WTC11 (cell line): ENCODE results near the gene TOM1L2. TPM values are rescaled to one million over a fixed set of nuclear protein-coding genes. Genes with fewer than 3 reads are reported as not detected.
A peak's percentile ranks its signal among the peaks of the same experiment; 100 is the strongest.

Source experiments
- ATAC-seq: fragments of 200-7000 bp; cut with Tn5 transposase; 2 replicates; pipeline ENCODE4 v1.10.0; 2021; ENCODE audit warnings: mild to moderate bottlenecking, moderate library complexity
- CTCF ChIA-PET: fragments of 300-600 bp; sonication (Branson Sonifier 250); formaldehyde crosslinking; loops from one replicate; lab custom pipeline; 2021; ENCODE audit warnings: antibody characterized with exemption; lab: Charles Lee
- POLR2A ChIA-PET: fragments of 350-600 bp; sonication (Branson Sonifier 250); formaldehyde crosslinking; loops from one replicate; lab custom pipeline; 2021; ENCODE audit warnings: antibody characterized with exemption; lab: Charles Lee
- DNase-seq: peaks from one replicate; pipeline ENCODE4 v3.0.0; 2021; ENCODE audit warnings: low spot score
- H3K27ac Mint-ChIP-seq: 2 replicates; pipeline ENCODE4 v1.8.0; 2021; ENCODE audit warnings: mixed read lengths
- H3K27me3 Mint-ChIP-seq: 2 replicates; pipeline ENCODE4 v1.8.0; 2021; ENCODE audit warnings: low read depth, mild to moderate bottlenecking, moderate library complexity, mixed read lengths
- H3K36me3 Mint-ChIP-seq: 2 replicates; pipeline ENCODE4 v1.8.0; 2021; ENCODE audit warnings: mixed read lengths
- H3K4me1 Mint-ChIP-seq: 2 replicates; pipeline ENCODE4 v1.8.0; 2022; ENCODE audit warnings: mixed read lengths
- H3K4me3 Mint-ChIP-seq: 2 replicates; pipeline ENCODE4 v1.8.0; 2021; ENCODE audit warnings: mild to moderate bottlenecking, moderate library complexity, mixed read lengths
- H3K9me3 Mint-ChIP-seq: 2 replicates; pipeline ENCODE4 v1.8.0; 2021; ENCODE audit warnings: mixed read lengths
- ATF6 ChIP-seq: sonication (generic); formaldehyde crosslinking; IDR thresholded peaks from 2 replicates; pipeline ENCODE4 v1.8.1; 2023; ENCODE audit warnings: mild to moderate bottlenecking, missing genetic modification reagents
- CBFB ChIP-seq: sonication (generic); formaldehyde crosslinking; IDR thresholded peaks from 2 replicates; pipeline ENCODE4 v1.8.1; 2022; ENCODE audit warnings: mild to moderate bottlenecking, low read depth, missing genetic modification reagents
- CREB1 ChIP-seq: sonication (generic); formaldehyde crosslinking; IDR thresholded peaks from 2 replicates; pipeline ENCODE4 v1.8.0; 2023; ENCODE audit warnings: mild to moderate bottlenecking, missing genetic modification reagents
- CTCF ChIP-seq: fragments of 200-600 bp; IDR thresholded peaks from 2 replicates; pipeline ENCODE4 v1.8.0; 2022; ENCODE audit warnings: antibody characterized with exemption
- ELF4 ChIP-seq: sonication (generic); formaldehyde crosslinking; IDR thresholded peaks from 2 replicates; pipeline ENCODE4 v1.8.1; 2022; ENCODE audit warnings: low read depth, mild to moderate bottlenecking, moderate library complexity, missing genetic modification reagents
- MAX ChIP-seq: sonication (generic); formaldehyde crosslinking; IDR thresholded peaks from 2 replicates; pipeline ENCODE4 v1.8.0; 2022; ENCODE audit warnings: mild to moderate bottlenecking, missing genetic modification reagents
- MXD4 ChIP-seq: fragments of 250-450 bp; sonication (Bioruptor Pico); IDR thresholded peaks from 2 replicates; pipeline ENCODE4 v1.8.0; 2021; ENCODE audit warnings: mild to moderate bottlenecking, moderate library complexity, borderline replicate concordance
- NFATC4 ChIP-seq: fragments of 250-450 bp; sonication (Bioruptor Pico); IDR thresholded peaks from 2 replicates; pipeline ENCODE4 v1.9.0; 2021; ENCODE audit warnings: mild to moderate bottlenecking
- NR1H2 ChIP-seq: sonication (generic); formaldehyde crosslinking; IDR thresholded peaks from 2 replicates; pipeline ENCODE4 v1.9.0; 2021; ENCODE audit warnings: mild to moderate bottlenecking, moderate library complexity, missing genetic modification reagents
- PREB ChIP-seq: sonication (generic); formaldehyde crosslinking; IDR thresholded peaks from 2 replicates; pipeline ENCODE4 v1.8.1; 2022; ENCODE audit warnings: mild to moderate bottlenecking, missing genetic modification reagents, moderate library complexity, borderline replicate concordance
- RELA ChIP-seq: sonication (generic); formaldehyde crosslinking; IDR thresholded peaks from 2 replicates; pipeline ENCODE4 v1.8.1; 2022; ENCODE audit warnings: missing genetic modification reagents, mild to moderate bottlenecking, borderline replicate concordance
- RORB ChIP-seq: fragments of 250-450 bp; sonication (Bioruptor Pico); IDR thresholded peaks from 2 replicates; pipeline ENCODE4 v1.9.0; 2021; ENCODE audit warnings: mild to moderate bottlenecking
- SMAD3 ChIP-seq: sonication (generic); formaldehyde crosslinking; IDR thresholded peaks from 2 replicates; pipeline ENCODE4 v1.8.0; 2022; ENCODE audit warnings: missing genetic modification reagents, mild to moderate bottlenecking, borderline replicate concordance
- SOX15 ChIP-seq: fragments of 250-450 bp; sonication (Bioruptor Pico); IDR thresholded peaks from 2 replicates; pipeline ENCODE4 v1.9.0; 2021; ENCODE audit warnings: mild to moderate bottlenecking
- TEAD1 ChIP-seq: sonication (generic); formaldehyde crosslinking; IDR thresholded peaks from 2 replicates; pipeline ENCODE4 v1.8.0; 2022; ENCODE audit warnings: mild to moderate bottlenecking, missing genetic modification reagents
- USF1 ChIP-seq: sonication (generic); formaldehyde crosslinking; IDR thresholded peaks from 2 replicates; pipeline ENCODE4 v1.8.0; 2022; ENCODE audit warnings: mild to moderate bottlenecking, missing genetic modification reagents
- ZNF281 ChIP-seq: sonication (generic); formaldehyde crosslinking; IDR thresholded peaks from 2 replicates; pipeline ENCODE4 v1.8.0; 2023; ENCODE audit warnings: mild to moderate bottlenecking, missing genetic modification reagents
- ZNF416 ChIP-seq: fragments of 250-450 bp; sonication (Bioruptor Pico); IDR thresholded peaks from 2 replicates; pipeline ENCODE4 v1.9.0; 2021; ENCODE audit warnings: mild to moderate bottlenecking, inconsistent platforms
- ZNF512 ChIP-seq: sonication (generic); formaldehyde crosslinking; IDR thresholded peaks from 2 replicates; pipeline ENCODE4 v1.8.1; 2022; ENCODE audit warnings: missing genetic modification reagents, borderline replicate concordance
- ZNF532 ChIP-seq: fragments of 250-450 bp; sonication (Bioruptor Pico); IDR thresholded peaks from 2 replicates; pipeline ENCODE4 v1.9.0; 2021; ENCODE audit warnings: mild to moderate bottlenecking, borderline replicate concordance
- total RNA-seq: library from RNA; stranded (reverse); gene quantifications from 3 replicates; pipeline ENCODE4 v1.2.3, GENCODE V29; 2021

TOM1L2 gene
- total RNA-seq, 1 experiment from 2014 or later = 6.4 TPM

GRCh38 chr17:17824119-17824782 is 147.9 kb downstream of the TOM1L2 start:
- Mint-ChIP-seq H3K4me1 (peaks cover 72% of the 10 kb centered on the region), H3K27ac (peak overlapping the region; percentile 99), H3K36me3 (peaks cover under 1% of the 10 kb centered on the region), H3K9me3 (no peaks in the 10 kb centered on the region), H3K27me3 (no peaks in the 10 kb centered on the region), H3K4me3 (peak overlapping the region; percentile 52)
- DNase-seq (no peak), ATAC-seq (peak; percentile 11)
- ChIA-PET CTCF (interaction anchor here (0.5 to 1.7 kb wide), 9 partner anchors 12 to 158 kb away, joined by 3 to 8 read pairs (median 3); partner anchors contain the start of gene SREBF1), POLR2A (interaction anchor here (0.9 to 9.4 kb wide), 5 partner anchors 12 to 36 kb away, joined by 3 to 137 read pairs (median 5); partner anchors contain the start of gene SREBF1)
- TF ChIP-seq CREB1 (CRISPR knock-in tag) (no peak), CTCF (no peak), USF1 (CRISPR knock-in tag) (0 out of 2 replicates have a peak, but pooled peaks have one; percentile 13), SOX15 (CRISPR knock-in tag) (no peak), NR1H2 (CRISPR knock-in tag) (0 out of 2 replicates have a peak, but pooled peaks have one; percentile 60), CBFB (CRISPR knock-in tag) (no peak), ATF6 (no peak), NFATC4 (CRISPR knock-in tag) (no peak), ELF4 (CRISPR knock-in tag) (no peak), MAX (peak; percentile 62; the same call in 1 of the 2 replicates), ZNF532 (CRISPR knock-in tag) (0 out of 2 replicates have a peak, but pooled peaks have one; percentile 54), RORB (CRISPR knock-in tag) (no peak), ZNF512 (no peak), ZNF416 (CRISPR knock-in tag) (peak; percentile 46; the same call in 1 of the 2 replicates), ZNF281 (peak; percentile 76), RELA (CRISPR knock-in tag) (no peak), PREB (CRISPR knock-in tag) (no peak), MXD4 (CRISPR knock-in tag) (no peak), SMAD3 (no peak), TEAD1 (CRISPR knock-in tag) (peak; percentile 44; the same call in 1 of the 2 replicates)
